HT-29 (cell line): ENCODE data around the gene SGMS1. TPM values are rescaled to one million over a fixed set of nuclear protein-coding genes. Genes with fewer than 3 reads are reported as not detected.
"Not testable (repeated sequence)": the region's sequence is repeated elsewhere in the genome, so short reads cannot be mapped to it uniquely, and the experiment has no call there.

ENCODE experiments used
- DNase-seq: peaks from one replicate; pipeline ENCODE4 v3.0.0-alpha.2; 2015; ENCODE audit warnings: low spot score
- small RNA-seq: library from RNA; depleted of rRNA; stranded (forward); fragments of <200 nt; gene quantifications from one replicate; pipeline ENCODE3, GENCODE V24; 2014
- total RNA-seq: library from RNA; depleted of rRNA; stranded (reverse); fragments of >200 nt; shearing (Covaris generic); gene quantifications from 2 replicates; pipeline ENCODE4 v1.2.3, GENCODE V29; 2014; rRNA removed

The SGMS1 gene
- total RNA-seq, 1 experiment from 2014 or later: 23.2 TPM

- DNase-seq: no peak
Observed at GRCh38 chr10:50271564-50272250, 352.0 kb downstream of the SGMS1 start.

- not testable (repeated sequence) for DNase-seq
Observed at GRCh38 chr10:50267877-50268276, 355.9 kb downstream of the SGMS1 start.

GRCh38 chr10:50262625-50263024 lies 361.1 kb downstream of the SGMS1 start:
- DNase-seq: not testable (repeated sequence)

- DNase-seq: peak; percentile 8
Observed at GRCh38 chr10:50260791-50261281, 362.9 kb downstream of the SGMS1 start.

Small RNA genes within 50 kb of the gene (small RNA-seq; reads per million reads assigned to genes)
- gene RNU7-107P: not detected

Other genes with a start within 250 kb of the SGMS1 start
- 3.7 and 9.3 TPM in 2 replicates for gene ASAH2B, start 116.0 kb upstream of the SGMS1 start, total RNA-seq